LoVo (cell line): Measurements from ENCODE around the gene MAP7.
A peak's percentile ranks its signal among the peaks of the same experiment; 100 is the strongest.
"Not testable (repeated sequence)": the region's sequence is repeated elsewhere in the genome, so short reads cannot be mapped to it uniquely, and the experiment has no call there.

ENCODE experiments used
- DNase-seq: peaks from one replicate; pipeline ENCODE4 v3.0.0-alpha.2; 2016; ENCODE audit warnings: low spot score

MAP7 gene

DNA sequence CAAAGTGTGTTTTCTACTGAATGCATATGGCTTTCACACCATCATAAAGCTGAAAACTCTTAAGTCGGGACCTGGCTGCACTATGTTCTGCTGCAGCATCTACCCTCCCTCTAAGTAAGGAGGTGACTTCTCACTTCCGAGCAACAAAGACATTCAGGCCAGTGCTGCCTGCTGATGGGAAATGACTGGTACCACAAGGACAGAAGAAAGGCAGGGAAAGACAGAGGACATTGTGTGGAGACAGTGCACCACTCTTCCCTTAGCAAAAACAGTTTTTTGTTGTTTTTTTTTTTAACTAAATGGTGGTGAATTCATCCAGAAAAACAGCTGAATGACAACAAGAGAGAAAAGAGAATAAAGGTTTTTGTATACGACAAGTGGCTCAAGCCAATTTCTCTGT is 81.5 kb downstream of the MAP7 start:
- DNase-seq: no peak

DNA sequence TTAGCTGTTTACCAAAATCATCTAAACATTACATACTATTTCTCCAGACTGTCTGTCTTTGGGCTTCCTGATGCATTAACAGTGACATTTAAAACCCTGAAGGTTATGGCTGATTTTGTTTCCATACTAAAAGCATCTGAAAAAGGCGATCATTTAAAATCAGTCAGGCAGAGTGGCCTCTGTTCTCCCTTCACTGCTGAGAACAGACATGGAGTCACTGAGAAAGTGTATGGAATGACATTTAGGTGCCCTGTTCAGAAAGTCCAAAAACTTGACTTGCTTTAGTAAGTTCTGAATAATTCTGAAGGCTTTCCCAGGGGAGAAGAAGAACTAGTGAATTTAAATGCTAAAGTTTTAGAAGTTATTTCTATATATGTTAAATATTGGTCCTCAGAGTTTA is 83.0 kb downstream of the MAP7 start:
- no peak for DNase-seq

DNA sequence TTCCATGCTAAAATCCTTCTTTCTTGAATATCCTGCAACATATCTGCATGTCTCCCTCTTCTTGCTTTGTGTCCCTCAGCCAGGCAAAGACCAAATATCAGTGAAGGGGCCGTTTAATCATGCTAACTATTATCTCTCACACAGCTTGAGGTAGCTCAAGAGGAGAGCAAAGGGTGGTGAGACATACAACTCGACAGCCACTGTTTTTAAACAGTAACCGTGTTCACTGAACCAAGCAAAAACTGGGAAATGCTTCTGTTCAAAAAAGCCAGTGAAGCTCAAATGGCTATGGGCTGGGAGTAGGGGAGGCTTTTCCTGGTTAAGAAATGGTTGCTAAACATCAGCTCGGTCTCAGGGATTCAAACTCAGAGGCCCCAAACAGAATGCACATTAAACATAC is 83.4 kb downstream of the MAP7 start:
- no peak for DNase-seq

DNA sequence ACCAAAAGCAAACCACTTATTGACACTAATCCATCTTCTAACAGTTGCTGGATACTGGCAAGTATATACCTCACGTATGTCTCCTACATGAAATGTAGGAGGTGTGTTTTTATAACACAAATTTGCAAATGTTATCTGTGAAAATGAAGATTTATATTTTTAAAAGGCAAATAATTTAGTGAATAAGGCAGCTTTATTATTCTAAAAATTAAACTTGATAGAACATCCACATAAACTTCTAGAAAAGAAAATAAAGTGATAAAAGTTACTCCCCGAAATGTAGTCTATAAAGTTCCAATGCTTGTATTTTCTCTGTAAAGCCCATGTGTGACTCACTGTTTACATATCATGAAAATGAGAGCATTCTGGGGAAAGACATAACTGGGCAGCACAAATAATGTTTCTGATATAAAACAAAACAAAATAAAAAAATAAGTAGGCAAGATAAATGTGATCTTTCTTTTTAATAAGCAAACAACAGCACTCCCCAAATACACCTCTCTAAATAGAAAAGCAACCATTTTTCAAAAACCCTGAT is 84.4 kb downstream of the MAP7 start:
- DNase-seq: peak; percentile 18

DNA sequence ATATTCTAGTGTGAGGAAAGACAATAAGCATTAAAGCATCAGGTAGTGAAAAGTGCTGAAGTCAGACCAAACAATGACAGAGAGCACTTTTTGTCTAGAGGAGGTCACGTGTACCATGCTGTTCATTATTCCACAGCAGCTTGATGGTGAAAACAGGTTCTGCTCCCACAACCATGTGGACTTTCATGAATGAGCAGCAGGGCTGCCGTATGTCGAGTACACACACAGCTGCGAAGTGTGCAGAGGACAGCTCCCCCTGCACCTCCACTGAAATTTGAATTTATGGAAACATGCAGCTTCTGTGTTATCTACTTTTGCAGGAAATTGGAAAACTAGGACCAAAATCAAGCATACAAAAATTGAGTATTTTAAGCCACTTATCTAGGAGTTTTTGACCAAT is 85.3 kb downstream of the MAP7 start:
- DNase-seq: no peak

DNA sequence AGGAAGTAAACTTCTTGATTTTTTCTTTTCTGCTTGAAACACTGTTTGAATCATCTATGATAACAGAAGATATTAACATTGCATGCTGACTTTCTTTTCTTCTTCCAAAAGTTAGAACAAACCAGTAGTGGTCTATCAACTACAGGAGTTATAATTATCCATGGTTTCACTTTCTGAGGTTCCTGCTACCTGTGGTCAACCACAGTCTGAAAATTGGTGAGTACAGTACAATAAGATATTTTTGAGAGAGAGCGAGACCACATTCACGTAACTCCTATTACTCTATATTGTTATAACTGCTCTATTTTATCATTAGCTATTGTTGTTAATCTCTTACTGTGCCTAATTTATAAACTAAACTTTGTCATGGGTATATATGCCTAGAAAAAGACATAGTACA is 86.1 kb downstream of the MAP7 start:
- DNase-seq: no peak

DNA sequence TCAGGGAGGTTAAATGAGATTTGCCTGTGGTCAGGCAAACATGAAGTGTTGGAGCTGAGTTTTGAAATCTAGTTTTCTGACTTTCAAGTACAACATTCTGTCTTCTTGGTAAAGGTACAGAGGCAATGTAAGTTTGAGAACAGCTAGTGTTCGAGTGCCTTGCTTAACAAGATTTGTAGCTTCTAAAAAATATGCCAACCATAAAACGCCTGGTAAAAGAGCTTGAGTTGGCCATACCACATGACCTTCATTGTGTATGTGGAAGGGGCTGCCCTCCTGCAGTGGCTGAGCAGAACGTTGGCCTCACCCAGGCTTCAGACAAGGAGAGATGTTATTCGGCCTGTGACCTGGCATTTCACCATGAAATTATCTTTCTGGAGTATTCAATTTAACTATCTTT is 86.5 kb downstream of the MAP7 start:
- no peak for DNase-seq

DNA sequence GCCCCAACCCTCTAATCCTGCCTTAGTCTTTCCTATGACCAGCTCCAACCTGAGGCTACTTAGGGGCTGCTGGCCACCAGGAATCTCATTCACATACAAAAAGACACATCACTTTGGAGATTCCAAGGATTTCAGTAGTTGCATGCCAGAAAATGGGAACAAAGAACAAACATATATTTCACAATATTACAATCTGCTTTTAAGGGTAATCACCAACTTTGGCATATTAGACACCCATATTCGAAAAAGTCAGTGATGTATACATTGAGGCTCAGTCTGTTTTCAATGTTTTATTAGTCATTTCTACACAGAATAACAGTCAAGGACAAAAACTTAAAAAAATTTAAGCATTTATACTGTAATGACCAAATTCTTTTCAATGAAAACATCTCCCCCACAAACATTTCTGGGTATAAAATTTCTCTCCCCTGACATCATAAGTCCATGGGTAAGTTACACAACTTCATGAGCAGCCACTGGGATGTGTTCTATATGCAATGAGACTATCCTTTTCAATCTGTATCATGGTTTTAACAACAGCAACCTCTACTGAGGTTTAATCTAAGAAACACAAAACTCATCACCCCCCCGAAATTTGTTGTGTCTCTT is 103.5 kb downstream of the MAP7 start:
- no peak for DNase-seq

DNA sequence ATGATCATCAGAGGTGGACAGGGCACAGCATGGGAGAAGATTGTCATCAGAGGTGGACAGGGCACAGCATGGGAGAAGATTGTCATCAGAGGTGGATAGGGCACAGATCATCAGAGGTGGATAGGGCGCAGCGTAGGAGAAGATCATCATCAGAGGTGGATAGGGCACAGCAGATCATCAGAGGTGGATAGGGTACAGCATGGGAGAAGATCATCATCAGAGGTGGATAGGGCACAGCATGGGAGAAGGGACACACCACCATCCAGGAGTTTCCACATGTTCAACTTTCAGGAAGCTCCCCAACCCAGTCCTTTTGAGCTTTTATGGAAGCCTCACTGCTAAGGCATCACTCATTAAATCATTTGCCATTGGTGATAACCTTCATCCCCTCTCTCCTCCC is 104.1 kb downstream of the MAP7 start:
- DNase-seq: no peak

DNA sequence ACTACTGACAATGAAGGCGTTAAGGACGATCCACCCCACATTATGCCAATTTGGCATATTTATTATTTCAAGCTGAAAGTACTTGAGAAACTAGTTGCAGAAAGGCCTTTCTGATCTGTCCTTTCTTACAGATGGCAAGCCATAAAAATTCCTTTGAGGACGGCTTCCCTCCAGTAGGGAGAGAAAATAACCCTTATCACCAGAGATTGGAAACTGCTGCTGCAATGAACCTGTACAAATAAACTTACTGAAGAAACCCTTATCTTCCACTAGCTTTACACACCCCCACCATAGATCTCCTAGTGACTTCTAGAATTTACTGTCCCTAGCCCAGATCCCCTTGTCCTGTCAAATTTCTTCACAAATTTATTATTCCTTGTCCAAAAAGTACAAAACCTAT is 105.2 kb downstream of the MAP7 start:
- DNase-seq: no peak

DNA sequence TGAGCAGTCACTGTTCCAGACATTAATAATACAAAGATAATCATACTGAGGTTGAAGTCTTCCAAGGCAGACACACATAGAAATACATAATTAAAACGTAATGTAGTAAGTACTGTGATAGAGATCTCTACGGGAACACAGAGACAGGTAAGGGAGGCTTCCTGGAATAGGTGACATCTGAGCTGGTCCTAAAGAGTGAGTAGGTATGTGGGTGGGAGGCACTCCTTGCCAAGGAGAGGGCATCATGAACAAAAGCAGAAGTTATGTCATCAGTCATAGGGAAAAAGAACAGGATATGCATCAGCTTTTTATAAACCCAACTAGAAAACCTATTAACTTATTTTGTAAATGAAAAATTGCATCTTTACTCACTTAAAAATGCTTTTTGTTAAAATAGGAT is 110.0 kb downstream of the MAP7 start:
- DNase-seq: peak; percentile 16

DNA sequence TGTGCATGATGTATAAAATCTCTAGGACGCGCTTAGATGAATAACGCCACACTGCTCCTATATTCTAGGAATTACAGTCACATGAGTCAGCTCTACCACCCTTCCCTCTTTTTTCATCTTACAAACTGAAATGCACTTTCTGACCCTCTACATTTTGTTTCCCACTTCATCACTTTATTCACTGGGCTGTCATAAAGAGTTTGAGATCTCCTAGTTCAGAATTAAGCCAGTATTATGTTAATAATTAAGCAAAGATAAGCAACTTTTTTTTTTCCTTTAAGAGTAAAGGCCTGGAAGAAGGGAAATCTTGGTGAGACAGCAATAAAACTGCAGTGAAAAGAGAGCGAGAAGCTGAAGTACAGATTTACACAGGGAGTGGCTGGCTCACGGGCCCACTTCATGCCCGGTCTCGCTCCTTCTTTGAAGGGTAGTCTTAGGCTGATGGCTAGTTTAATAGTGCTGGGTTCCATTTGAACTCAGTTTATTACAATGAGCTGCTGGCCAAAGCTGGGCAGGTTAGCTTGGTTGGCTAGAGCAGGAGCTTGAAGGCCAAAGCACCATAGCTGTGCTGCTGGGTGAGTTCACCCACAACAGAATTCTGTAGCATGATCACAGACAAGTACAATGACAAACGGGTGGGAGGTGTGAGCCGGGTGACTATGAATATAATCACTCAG is 110.6 kb downstream of the MAP7 start:
- DNase-seq: peak; percentile 70

DNA sequence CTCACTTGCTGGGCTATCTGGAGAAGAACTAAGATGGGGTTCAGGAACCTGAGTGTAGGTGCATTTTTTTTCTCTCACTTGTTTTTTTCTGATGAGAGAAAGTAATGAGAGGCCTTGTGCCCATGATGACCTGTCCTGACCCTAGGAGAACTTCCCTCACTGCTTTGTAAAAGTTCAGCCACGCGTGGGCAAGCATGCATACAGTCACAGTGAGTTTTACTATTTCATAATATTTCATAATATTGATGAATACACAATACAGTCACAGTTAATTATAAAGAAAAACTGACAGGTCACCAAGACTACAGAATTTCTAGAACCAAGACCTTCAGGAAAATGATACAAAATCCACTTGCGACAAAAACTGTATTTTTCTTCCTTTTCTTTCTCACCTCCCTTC is 111.8 kb downstream of the MAP7 start:
- no peak for DNase-seq

DNA sequence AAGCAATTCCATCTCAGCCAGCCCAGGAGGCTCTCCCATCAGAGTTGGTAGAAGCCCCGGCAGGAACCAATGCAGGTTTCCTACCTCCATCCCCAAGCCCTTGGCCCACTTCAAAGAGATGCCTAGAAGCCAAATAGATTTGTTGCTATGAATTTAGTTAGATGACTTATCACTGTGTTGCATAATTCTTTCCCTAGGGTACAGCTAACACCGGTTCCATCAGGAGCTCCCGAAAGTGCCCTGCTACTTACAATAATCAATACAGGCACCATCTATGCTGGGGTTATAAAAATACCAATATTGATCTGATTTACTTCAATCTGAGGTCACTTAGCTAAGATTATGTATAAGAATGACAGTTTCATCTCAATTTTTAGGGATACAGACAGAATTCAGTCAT is 113.0 kb downstream of the MAP7 start:
- DNase-seq: no peak

DNA sequence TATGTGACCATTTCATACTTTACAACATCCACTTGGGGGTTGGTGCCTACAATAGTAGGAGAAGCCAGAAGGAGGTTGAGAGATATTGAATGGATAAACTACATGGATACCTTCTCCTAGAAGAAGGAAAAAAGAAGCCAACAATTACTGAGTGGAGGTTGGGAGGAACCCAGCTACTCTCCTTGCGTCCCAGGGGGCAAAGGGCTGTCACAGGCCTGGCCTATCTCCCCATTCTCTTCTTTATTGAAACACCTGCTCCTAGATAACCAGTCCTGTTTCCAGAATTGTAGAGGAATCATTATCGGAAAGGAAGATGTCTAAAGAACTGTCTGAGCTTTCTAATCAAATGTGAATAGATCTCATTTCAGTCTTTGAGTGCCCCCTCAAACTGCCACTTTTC is 115.1 kb downstream of the MAP7 start:
- DNase-seq: no peak

DNA sequence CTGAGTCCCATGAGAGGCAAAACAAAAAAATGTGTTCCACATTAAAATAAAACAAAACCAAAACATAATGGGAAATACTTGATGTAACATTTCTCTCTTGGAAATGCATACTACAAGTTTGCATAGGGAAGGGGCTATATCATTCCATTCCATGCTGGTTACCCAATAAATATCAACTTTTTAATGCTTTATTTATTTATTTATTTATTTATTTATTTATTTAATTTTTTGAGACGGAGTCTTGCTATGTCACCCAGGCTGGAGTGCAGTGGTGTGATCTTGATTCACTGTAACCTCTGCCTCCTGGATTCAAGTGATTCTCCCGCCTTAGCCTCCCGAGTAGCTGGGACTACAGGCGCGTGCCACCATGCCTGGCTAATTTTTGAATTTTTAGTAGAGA is 118.9 kb downstream of the MAP7 start:
- DNase-seq: not testable (repeated sequence)

DNA sequence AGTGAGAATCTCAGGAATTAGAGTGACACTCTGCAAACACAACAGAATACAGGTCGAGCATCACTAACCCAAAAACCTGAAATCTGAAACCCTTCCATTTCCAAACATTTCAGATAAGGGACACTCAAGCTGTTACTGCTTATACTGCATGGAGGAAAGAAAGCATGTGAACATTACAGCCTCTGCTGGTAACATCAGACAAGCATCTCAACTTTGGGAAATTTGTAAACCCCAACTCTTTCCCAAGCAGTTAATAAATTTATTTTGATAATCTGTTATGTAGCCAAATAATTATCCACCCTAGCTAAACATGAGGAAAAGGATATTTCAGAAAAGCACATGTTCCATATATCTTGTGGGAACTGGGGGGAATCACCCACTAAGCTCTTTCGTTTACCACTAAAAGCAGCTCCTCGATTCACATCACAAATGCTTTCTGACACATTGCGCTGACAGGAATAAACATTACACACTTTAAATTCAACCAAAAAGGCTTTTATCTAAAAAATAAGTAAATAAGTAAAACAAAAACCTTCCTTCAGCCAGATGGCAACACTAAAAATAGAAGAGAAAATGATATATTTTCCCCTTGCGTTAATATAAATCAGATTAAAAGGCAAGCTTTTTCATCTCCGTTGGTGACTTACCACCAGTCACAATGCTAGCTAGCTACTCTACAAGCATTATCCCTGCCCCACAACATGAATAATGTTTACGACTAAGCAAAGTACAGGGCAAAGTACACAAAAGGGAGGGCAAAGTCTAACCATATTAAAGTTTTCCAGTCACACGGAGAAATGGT is 120.8 kb downstream of the MAP7 start:
- DNase-seq: peak; percentile 62

DNA sequence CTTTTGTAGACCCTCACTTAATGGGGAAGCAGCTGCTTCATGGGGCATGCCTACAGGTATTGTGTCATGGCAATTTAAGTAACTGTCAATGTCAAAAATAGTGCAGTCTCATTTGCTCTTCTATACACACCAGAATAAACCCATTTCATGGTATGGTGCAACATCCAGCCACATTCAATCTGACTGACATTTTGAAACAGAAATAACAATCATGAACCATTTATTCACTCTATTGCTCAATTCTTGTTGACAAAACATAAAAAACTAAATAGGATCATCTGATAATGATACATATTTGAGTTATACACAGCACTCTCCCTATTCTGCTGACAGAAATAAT is 122.9 kb downstream of the MAP7 start:
- no peak for DNase-seq

DNA sequence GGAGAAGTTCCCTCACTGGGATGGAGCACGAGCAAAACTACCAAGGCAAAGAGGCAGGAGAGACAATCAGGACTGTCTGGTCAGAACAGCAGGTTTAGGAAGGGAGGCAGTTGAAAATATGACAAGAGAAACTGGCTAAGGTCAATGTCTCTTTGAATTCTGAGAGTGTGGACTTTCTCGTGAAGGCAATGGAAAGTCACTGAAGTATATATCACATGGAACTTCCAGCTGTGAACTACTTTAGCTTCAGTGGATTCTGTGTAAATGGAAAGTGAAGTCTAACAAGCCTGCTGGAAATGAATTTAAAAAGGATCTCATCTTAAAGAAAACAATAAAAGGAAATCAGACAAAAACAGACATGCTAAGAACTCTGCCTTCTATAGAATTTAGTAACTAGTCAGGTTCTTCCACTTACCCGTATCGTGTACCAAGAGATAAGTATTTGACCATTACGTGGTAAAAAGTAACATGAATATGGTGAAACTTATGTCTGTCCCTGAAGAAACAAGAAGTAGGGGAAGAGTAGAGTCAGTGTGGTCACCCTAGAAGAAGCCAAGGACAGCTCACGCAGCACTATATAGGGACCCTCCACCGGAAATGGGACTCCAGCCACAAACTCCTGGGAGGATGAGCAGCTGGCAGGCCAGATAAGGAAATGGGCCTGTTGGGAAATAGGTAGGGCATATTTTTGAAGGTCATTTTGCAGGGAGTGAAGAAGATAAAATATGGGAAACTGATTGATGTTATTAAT is 123.4 kb downstream of the MAP7 start:
- no peak for DNase-seq

DNA sequence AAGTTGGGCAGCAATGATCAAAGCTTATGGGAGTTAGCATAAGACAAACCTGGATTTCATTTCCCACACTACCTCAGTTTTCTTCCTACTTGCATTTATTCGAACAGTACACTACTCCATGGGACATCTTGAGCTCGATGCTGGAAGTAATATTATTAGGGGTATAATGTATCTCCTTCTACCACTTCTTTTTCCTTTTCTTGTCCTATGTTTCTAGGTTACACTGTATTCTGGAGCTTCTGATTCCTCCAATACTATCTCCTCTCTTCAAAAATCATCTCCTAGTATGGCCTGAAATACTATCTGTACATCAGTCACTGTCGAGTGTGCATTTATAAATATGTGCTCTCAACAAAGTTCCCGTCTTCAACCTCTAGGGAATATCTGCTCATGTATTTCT is 124.4 kb downstream of the MAP7 start:
- no peak for DNase-seq

DNA sequence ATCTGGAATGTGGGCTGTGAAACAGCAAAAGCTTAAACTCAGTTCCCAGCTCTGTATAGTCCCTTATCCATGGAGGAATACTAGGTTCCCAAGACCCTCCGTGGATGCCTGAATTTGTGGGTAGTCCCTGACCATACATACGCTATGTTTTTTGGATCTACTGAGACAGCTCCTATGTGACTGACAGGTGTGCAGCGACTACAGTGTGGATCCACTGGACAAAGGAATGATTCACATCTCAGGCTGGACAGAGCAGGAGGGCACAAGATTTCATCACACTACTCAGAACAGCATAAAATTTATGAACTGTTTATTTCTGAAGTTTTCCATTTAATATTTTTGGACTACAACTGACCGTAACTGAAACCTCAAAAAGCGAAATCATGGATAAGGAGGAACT is 125.3 kb downstream of the MAP7 start:
- no peak for DNase-seq

DNA sequence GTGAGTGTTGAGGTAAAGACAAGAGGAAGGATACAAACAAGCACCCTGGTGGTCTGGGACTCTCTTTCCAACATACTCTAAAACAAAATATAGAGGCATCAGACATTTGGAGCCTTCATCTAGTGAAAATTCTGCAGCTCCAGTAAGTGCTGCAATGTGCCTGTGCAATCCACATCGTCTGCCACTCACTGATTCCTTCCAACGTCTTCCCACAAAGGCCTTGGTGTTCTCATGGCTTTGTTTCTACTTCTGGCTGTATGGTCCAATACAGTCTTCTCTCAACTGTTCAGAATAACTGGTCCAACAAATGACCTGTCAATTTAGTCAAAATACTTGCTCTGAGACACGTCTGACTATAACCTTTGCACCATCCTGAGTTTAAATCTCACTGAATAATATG is 125.8 kb downstream of the MAP7 start:
- no peak for DNase-seq
